Stimulated activated CD8-positive, alpha-beta memory T cell treated with anti-CD3 and anti-CD28 coated beads, Interleukin-2, amount 100 ng/mL, for 48 hours (primary cell): ENCODE data around the gene PTPRT.

Experiments used
- DNase-seq, 2 donors: peaks; one replicate each; pipeline ENCODE4 v3.0.0-alpha.2; 2020; ENCODE audit warnings: low read depth in 2 of 2

The PTPRT gene

GRCh38 chr20:42123981-42124473, 1065.7 kb downstream of the PTPRT start:
- DNase-seq, result no peak

GRCh38 chr20:42118409-42119125, 1071.1 kb downstream of the PTPRT start:
- DNase-seq, result no peak

- no peak for DNase-seq
Observed at GRCh38 chr20:42118001-42118400, 1071.7 kb downstream of the PTPRT start.

- no peak for DNase-seq
Observed at GRCh38 chr20:42113236-42113635, 1076.5 kb downstream of the PTPRT start.

GRCh38 chr20:42112161-42112560, 1077.5 kb downstream of the PTPRT start:
- no peak for DNase-seq

- no peak for DNase-seq
Observed at GRCh38 chr20:42111349-42111748, 1078.4 kb downstream of the PTPRT start.

- DNase-seq, result no peak
Observed at GRCh38 chr20:42110301-42110700, 1079.4 kb downstream of the PTPRT start.

GRCh38 chr20:42102000-42102399, 1087.7 kb downstream of the PTPRT start:
- DNase-seq, result no peak

GRCh38 chr20:42100137-42100704, 1089.5 kb downstream of the PTPRT start:
- no peak for DNase-seq

GRCh38 chr20:42099101-42099500, 1090.6 kb downstream of the PTPRT start:
- no peak for DNase-seq

GRCh38 chr20:42098418-42098817, 1091.3 kb downstream of the PTPRT start:
- no peak for DNase-seq

- no peak for DNase-seq
Observed at GRCh38 chr20:42097741-42098140, 1092.0 kb downstream of the PTPRT start.

GRCh38 chr20:42095221-42095620, 1094.5 kb downstream of the PTPRT start:
- DNase-seq, result no peak

GRCh38 chr20:42093542-42094440, 1095.9 kb downstream of the PTPRT start:
- no peak for DNase-seq

- no peak for DNase-seq
Observed at GRCh38 chr20:42093041-42093440, 1096.7 kb downstream of the PTPRT start.

- no peak for DNase-seq
Observed at GRCh38 chr20:42085366-42085765, 1104.3 kb downstream of the PTPRT start.

- DNase-seq, result no peak
Observed at GRCh38 chr20:42083280-42083679, 1106.4 kb downstream of the PTPRT start.

- DNase-seq, result no peak
Observed at GRCh38 chr20:42082611-42083010, 1107.1 kb downstream of the PTPRT start.

- DNase-seq, result no peak
Observed at GRCh38 chr20:42080956-42081355, 1108.8 kb downstream of the PTPRT start.

- DNase-seq, result no peak
Observed at GRCh38 chr20:42074944-42075343, 1114.8 kb downstream of the PTPRT start.

- no peak for DNase-seq
Observed at GRCh38 chr20:42067596-42067995, 1122.1 kb downstream of the PTPRT start.

- no peak for DNase-seq
Observed at GRCh38 chr20:42067174-42067573, 1122.5 kb downstream of the PTPRT start.
